WTC11 (cell line): ENCODE data around the gene PDPK1. TPM values are rescaled to one million over a fixed set of nuclear protein-coding genes. Genes with fewer than 3 reads are reported as not detected.

Experiments
- ATAC-seq: fragments of 200-7000 bp; cut with Tn5 transposase; 2 replicates; pipeline ENCODE4 v1.10.0; 2021; ENCODE audit warnings: mild to moderate bottlenecking, moderate library complexity
- CTCF ChIA-PET: fragments of 300-600 bp; sonication (Branson Sonifier 250); formaldehyde crosslinking; loops from one replicate; lab custom pipeline; 2021; ENCODE audit warnings: antibody characterized with exemption; lab: Charles Lee
- POLR2A ChIA-PET: fragments of 350-600 bp; sonication (Branson Sonifier 250); formaldehyde crosslinking; loops from one replicate; lab custom pipeline; 2021; ENCODE audit warnings: antibody characterized with exemption; lab: Charles Lee
- DNase-seq: peaks from one replicate; pipeline ENCODE4 v3.0.0; 2021; ENCODE audit warnings: low spot score
- H3K27ac Mint-ChIP-seq: 2 replicates; pipeline ENCODE4 v1.8.0; 2021; ENCODE audit warnings: mixed read lengths
- H3K27me3 Mint-ChIP-seq: 2 replicates; pipeline ENCODE4 v1.8.0; 2021; ENCODE audit warnings: low read depth, mild to moderate bottlenecking, moderate library complexity, mixed read lengths
- H3K36me3 Mint-ChIP-seq: 2 replicates; pipeline ENCODE4 v1.8.0; 2021; ENCODE audit warnings: mixed read lengths
- H3K4me1 Mint-ChIP-seq: 2 replicates; pipeline ENCODE4 v1.8.0; 2022; ENCODE audit warnings: mixed read lengths
- H3K4me3 Mint-ChIP-seq: 2 replicates; pipeline ENCODE4 v1.8.0; 2021; ENCODE audit warnings: mild to moderate bottlenecking, moderate library complexity, mixed read lengths
- H3K9me3 Mint-ChIP-seq: 2 replicates; pipeline ENCODE4 v1.8.0; 2021; ENCODE audit warnings: mixed read lengths
- CBFB ChIP-seq: sonication (generic); formaldehyde crosslinking; IDR thresholded peaks from 2 replicates; pipeline ENCODE4 v1.8.1; 2022; ENCODE audit warnings: mild to moderate bottlenecking, low read depth, missing genetic modification reagents
- ESRRA ChIP-seq: sonication (generic); formaldehyde crosslinking; IDR thresholded peaks from 2 replicates; pipeline ENCODE4 v1.8.1; 2022; ENCODE audit warnings: mild to moderate bottlenecking, missing genetic modification reagents, borderline replicate concordance
- ETV6 ChIP-seq: sonication (generic); formaldehyde crosslinking; IDR thresholded peaks from 2 replicates; pipeline ENCODE4 v1.8.1; 2022; ENCODE audit warnings: mild to moderate bottlenecking, missing genetic modification reagents
- FOXK1 ChIP-seq: sonication (generic); formaldehyde crosslinking; IDR thresholded peaks from 2 replicates; pipeline ENCODE4 v1.8.0; 2022; ENCODE audit warnings: mild to moderate bottlenecking, moderate library complexity, missing genetic modification reagents
- GABPB1 ChIP-seq: sonication (generic); formaldehyde crosslinking; IDR thresholded peaks from 2 replicates; pipeline ENCODE4 v1.8.1; 2023; ENCODE audit warnings: mild to moderate bottlenecking, missing genetic modification reagents
- HMGA2 ChIP-seq: fragments of 250-450 bp; sonication (Bioruptor Pico); IDR thresholded peaks from 2 replicates; pipeline ENCODE4 v1.4.0; 2021; ENCODE audit warnings: mild to moderate bottlenecking, moderate library complexity
- MYBL2 ChIP-seq: sonication (generic); formaldehyde crosslinking; IDR thresholded peaks from 2 replicates; pipeline ENCODE4 v1.8.1; 2023; ENCODE audit warnings: mild to moderate bottlenecking, moderate library complexity, missing genetic modification reagents
- PRRX2 ChIP-seq: fragments of 250-450 bp; sonication (Bioruptor Pico); IDR thresholded peaks from 2 replicates; pipeline ENCODE4 v1.8.0; 2021; ENCODE audit warnings: mild to moderate bottlenecking
- RELA ChIP-seq: sonication (generic); formaldehyde crosslinking; IDR thresholded peaks from 2 replicates; pipeline ENCODE4 v1.8.1; 2022; ENCODE audit warnings: missing genetic modification reagents, mild to moderate bottlenecking, borderline replicate concordance
- SMAD4 ChIP-seq: sonication (generic); formaldehyde crosslinking; IDR thresholded peaks from 2 replicates; pipeline ENCODE4 v1.8.0; 2022; ENCODE audit warnings: mild to moderate bottlenecking, missing genetic modification reagents
- SOX15 ChIP-seq: fragments of 250-450 bp; sonication (Bioruptor Pico); IDR thresholded peaks from 2 replicates; pipeline ENCODE4 v1.9.0; 2021; ENCODE audit warnings: mild to moderate bottlenecking
- TCF7 ChIP-seq: sonication (generic); formaldehyde crosslinking; IDR thresholded peaks from 2 replicates; pipeline ENCODE4 v1.8.0; 2022; ENCODE audit warnings: mild to moderate bottlenecking, low read depth, missing genetic modification reagents, moderate library complexity
- TEAD1 ChIP-seq: sonication (generic); formaldehyde crosslinking; IDR thresholded peaks from 2 replicates; pipeline ENCODE4 v1.8.0; 2022; ENCODE audit warnings: mild to moderate bottlenecking, missing genetic modification reagents
- ZNF121 ChIP-seq: sonication (generic); formaldehyde crosslinking; IDR thresholded peaks from 2 replicates; pipeline ENCODE4 v1.8.0; 2023; ENCODE audit warnings: missing genetic modification reagents
- ZNF219 ChIP-seq: sonication (generic); formaldehyde crosslinking; IDR thresholded peaks from 2 replicates; pipeline ENCODE4 v1.8.0; 2023; ENCODE audit warnings: missing genetic modification reagents, mild to moderate bottlenecking, borderline replicate concordance
- ZNF396 ChIP-seq: fragments of 250-450 bp; sonication (Bioruptor Pico); IDR thresholded peaks from 2 replicates; pipeline ENCODE4 v1.8.0; 2021; ENCODE audit warnings: mild to moderate bottlenecking, moderate library complexity, borderline replicate concordance
- total RNA-seq: library from RNA; stranded (reverse); gene quantifications from 3 replicates; pipeline ENCODE4 v1.2.3, GENCODE V29; 2021
- TF ChIP-seq, protein P1 (sequence below): sonication (generic); formaldehyde crosslinking; IDR thresholded peaks from 2 replicates; pipeline ENCODE4 v1.8.0; 2022; ENCODE audit warnings: mild to moderate bottlenecking, missing genetic modification reagents
- TF ChIP-seq, protein P2 (sequence below): fragments of 250-450 bp; sonication (Bioruptor Pico); IDR thresholded peaks from 2 replicates; pipeline ENCODE4 v1.9.0; 2021; ENCODE audit warnings: moderate library complexity, mild to moderate bottlenecking, inconsistent platforms, borderline replicate concordance
- TF ChIP-seq, protein P3 (sequence below): sonication (generic); formaldehyde crosslinking; IDR thresholded peaks from 2 replicates; pipeline ENCODE4 v1.8.1; 2023; ENCODE audit warnings: mild to moderate bottlenecking, missing genetic modification reagents, borderline replicate concordance
- TF ChIP-seq, protein P4 (sequence below): fragments of 250-450 bp; sonication (Bioruptor Pico); IDR thresholded peaks from 2 replicates; pipeline ENCODE4 v1.9.0; 2021; ENCODE audit warnings: mild to moderate bottlenecking, borderline replicate concordance
- TF ChIP-seq, protein P5 (sequence below): fragments of 250-450 bp; sonication (Bioruptor Pico); IDR thresholded peaks from 2 replicates; pipeline ENCODE4 v1.9.0; 2021; ENCODE audit warnings: mild to moderate bottlenecking

PDPK1 gene
- total RNA-seq, 1 experiment from 2014 or later = 31.4 TPM

DNA sequence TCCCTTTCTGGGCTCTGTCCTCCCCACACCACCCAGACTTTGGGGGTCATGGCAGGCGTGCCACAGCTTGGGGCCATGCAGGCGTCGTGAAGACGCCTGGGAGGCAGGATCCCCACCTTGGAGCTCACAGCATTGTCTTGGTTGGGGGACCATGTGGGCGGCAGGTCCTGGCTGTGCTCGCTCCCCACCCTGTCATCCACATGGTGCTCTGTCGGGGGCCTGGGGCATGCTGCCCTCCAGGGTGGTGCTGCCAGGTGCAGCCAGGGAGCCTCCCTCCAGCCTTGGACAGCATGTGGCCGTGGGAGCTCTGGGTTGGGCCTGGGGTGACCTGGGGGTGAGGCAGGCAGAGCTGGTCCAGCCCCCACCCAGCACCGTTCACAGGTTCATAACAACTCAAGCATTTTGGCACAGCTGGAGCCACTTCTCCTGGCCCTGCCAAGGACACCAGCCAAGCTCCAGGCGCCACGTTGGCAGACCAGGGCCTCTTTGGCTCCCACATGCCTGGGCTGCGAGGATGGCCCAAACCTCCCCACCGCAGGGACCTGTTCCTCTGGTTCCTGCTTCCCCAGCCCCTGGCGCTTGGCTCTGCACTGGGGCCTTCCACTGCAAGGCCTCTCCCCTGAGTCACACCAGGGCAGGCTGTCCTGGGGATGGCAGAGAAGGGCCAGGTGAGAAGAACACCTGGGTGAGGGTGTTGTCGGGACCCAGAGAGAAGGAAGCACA, 39.1 kb upstream of the PDPK1 start (continued):
- TF ChIP-seq ZNF219 (CRISPR knock-in tag) (no peak), FOXK1 (CRISPR knock-in tag) (no peak)

DNA sequence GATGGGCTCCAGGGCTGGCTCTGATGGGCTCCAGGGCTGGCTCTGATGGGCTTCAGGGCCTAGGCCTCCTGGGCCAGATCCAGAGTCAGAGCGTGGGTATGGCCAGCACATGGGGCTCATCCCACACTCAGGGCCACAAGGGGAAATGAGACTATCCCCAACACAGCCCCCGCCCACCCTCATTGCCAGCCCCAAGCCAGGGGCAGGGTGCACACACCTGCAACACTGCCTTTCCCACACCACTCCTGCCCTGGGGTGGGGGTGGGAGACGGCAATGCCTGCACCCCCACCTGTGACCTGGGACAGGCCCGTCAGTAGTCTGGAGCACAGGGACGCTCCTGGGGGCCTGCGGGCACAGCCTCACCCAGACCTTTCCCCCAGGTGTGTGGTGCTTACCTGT, 38.4 kb upstream of the PDPK1 start:
- Mint-ChIP-seq H3K4me1 (peaks cover 4% of the 10 kb centered on the region), H3K9me3 (no peaks in the 10 kb centered on the region)
- POLR2A ChIA-PET = no interaction called here

DNA sequence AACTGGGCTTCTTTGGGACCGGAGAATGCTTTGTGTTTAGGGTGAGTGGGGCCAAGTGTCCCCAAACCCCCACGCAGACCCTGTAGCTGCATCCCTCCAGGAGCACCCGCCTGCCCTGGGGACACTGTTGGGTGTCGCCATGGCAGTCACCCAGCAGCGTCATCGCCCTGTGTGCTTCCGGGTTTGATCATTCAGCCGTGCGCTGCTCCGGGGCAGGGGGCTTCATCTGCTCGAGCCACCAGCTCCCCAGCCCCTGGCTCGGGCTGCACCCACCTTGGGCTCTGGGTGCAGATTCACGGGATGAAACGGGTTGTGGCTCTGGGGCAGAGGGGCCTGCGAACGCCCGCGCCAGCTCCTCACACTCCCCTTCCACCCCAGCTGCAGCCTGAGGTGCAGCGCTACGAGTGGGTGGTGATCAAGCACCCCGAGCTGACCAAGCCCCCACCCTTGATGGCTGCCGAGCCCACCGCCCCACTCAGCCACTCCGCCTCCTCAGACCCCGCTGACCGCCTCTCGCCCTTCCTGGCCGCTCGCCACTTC, 37.9 kb upstream of the PDPK1 start:
- Mint-ChIP-seq H3K4me3 (no peak overlapping the region), H3K36me3 (peaks cover 5% of the 10 kb centered on the region), H3K27ac (no peak overlapping the region), H3K9me3 (no peaks in the 10 kb centered on the region), H3K4me1 (peaks cover 4% of the 10 kb centered on the region), H3K27me3 (no peaks in the 10 kb centered on the region)
- ChIA-PET CTCF (interaction anchor here (1.9 to 3.5 kb wide), 6 partner anchors 10 to 305 kb away, joined by 8 to 57 read pairs (median 26); partner anchors contain the start of genes CCNF, ECI1 and TBC1D24), POLR2A (no interaction called here)
- ATAC-seq (no peak), DNase-seq (no peak)
- no peak for TF ChIP-seq CBFB (CRISPR knock-in tag)
- no peak for TF ChIP-seq TEAD1 (CRISPR knock-in tag)
- TF ChIP-seq PRRX2 (CRISPR knock-in tag) = no peak
- TF ChIP-seq, protein P1, sequence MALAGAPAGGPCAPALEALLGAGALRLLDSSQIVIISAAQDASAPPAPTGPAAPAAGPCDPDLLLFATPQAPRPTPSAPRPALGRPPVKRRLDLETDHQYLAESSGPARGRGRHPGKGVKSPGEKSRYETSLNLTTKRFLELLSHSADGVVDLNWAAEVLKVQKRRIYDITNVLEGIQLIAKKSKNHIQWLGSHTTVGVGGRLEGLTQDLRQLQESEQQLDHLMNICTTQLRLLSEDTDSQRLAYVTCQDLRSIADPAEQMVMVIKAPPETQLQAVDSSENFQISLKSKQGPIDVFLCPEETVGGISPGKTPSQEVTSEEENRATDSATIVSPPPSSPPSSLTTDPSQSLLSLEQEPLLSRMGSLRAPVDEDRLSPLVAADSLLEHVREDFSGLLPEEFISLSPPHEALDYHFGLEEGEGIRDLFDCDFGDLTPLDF (CRISPR knock-in tag) = no peak
- no peak for TF ChIP-seq SMAD4 (CRISPR knock-in tag)
- TF ChIP-seq ETV6 (CRISPR knock-in tag) = no peak
- no peak for TF ChIP-seq SOX15 (CRISPR knock-in tag)
- TF ChIP-seq, protein P2, sequence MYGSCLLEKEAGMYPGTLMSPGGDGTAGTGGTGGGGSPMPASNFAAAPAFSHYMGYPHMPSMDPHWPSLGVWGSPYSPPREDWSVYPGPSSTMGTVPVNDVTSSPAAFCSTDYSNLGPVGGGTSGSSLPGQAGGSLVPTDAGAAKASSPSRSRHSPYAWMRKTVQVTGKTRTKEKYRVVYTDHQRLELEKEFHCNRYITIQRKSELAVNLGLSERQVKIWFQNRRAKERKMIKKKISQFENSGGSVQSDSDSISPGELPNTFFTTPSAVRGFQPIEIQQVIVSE (CRISPR knock-in tag) = no peak
- TF ChIP-seq ZNF396 (CRISPR knock-in tag) = no peak

More for the DNA sequence above, 38.4 kb upstream of the PDPK1 start:
- Mint-ChIP-seq H3K36me3 (peaks cover 5% of the 10 kb centered on the region), H3K27me3 (no peaks in the 10 kb centered on the region), H3K27ac (no peak overlapping the region), H3K4me3 (no peak overlapping the region)
- TF ChIP-seq MYBL2 (CRISPR knock-in tag) (no peak), GABPB1 (no peak), TEAD1 (CRISPR knock-in tag) (no peak), ZNF121 (no peak), HMGA2 (CRISPR knock-in tag) (no peak), FOXK1 (CRISPR knock-in tag) (no peak), RELA (no peak), ESRRA (CRISPR knock-in tag) (no peak), TCF7 (CRISPR knock-in tag) (no peak)
- TF ChIP-seq, protein P3, sequence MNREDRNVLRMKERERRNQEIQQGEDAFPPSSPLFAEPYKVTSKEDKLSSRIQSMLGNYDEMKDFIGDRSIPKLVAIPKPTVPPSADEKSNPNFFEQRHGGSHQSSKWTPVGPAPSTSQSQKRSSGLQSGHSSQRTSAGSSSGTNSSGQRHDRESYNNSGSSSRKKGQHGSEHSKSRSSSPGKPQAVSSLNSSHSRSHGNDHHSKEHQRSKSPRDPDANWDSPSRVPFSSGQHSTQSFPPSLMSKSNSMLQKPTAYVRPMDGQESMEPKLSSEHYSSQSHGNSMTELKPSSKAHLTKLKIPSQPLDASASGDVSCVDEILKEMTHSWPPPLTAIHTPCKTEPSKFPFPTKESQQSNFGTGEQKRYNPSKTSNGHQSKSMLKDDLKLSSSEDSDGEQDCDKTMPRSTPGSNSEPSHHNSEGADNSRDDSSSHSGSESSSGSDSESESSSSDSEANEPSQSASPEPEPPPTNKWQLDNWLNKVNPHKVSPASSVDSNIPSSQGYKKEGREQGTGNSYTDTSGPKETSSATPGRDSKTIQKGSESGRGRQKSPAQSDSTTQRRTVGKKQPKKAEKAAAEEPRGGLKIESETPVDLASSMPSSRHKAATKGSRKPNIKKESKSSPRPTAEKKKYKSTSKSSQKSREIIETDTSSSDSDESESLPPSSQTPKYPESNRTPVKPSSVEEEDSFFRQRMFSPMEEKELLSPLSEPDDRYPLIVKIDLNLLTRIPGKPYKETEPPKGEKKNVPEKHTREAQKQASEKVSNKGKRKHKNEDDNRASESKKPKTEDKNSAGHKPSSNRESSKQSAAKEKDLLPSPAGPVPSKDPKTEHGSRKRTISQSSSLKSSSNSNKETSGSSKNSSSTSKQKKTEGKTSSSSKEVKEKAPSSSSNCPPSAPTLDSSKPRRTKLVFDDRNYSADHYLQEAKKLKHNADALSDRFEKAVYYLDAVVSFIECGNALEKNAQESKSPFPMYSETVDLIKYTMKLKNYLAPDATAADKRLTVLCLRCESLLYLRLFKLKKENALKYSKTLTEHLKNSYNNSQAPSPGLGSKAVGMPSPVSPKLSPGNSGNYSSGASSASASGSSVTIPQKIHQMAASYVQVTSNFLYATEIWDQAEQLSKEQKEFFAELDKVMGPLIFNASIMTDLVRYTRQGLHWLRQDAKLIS (CRISPR knock-in tag) = no peak
- TF ChIP-seq, protein P4, sequence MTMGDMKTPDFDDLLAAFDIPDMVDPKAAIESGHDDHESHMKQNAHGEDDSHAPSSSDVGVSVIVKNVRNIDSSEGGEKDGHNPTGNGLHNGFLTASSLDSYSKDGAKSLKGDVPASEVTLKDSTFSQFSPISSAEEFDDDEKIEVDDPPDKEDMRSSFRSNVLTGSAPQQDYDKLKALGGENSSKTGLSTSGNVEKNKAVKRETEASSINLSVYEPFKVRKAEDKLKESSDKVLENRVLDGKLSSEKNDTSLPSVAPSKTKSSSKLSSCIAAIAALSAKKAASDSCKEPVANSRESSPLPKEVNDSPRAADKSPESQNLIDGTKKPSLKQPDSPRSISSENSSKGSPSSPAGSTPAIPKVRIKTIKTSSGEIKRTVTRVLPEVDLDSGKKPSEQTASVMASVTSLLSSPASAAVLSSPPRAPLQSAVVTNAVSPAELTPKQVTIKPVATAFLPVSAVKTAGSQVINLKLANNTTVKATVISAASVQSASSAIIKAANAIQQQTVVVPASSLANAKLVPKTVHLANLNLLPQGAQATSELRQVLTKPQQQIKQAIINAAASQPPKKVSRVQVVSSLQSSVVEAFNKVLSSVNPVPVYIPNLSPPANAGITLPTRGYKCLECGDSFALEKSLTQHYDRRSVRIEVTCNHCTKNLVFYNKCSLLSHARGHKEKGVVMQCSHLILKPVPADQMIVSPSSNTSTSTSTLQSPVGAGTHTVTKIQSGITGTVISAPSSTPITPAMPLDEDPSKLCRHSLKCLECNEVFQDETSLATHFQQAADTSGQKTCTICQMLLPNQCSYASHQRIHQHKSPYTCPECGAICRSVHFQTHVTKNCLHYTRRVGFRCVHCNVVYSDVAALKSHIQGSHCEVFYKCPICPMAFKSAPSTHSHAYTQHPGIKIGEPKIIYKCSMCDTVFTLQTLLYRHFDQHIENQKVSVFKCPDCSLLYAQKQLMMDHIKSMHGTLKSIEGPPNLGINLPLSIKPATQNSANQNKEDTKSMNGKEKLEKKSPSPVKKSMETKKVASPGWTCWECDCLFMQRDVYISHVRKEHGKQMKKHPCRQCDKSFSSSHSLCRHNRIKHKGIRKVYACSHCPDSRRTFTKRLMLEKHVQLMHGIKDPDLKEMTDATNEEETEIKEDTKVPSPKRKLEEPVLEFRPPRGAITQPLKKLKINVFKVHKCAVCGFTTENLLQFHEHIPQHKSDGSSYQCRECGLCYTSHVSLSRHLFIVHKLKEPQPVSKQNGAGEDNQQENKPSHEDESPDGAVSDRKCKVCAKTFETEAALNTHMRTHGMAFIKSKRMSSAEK (CRISPR knock-in tag) = no peak
- TF ChIP-seq, protein P5, sequence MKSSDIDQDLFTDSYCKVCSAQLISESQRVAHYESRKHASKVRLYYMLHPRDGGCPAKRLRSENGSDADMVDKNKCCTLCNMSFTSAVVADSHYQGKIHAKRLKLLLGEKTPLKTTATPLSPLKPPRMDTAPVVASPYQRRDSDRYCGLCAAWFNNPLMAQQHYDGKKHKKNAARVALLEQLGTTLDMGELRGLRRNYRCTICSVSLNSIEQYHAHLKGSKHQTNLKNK (CRISPR knock-in tag) = no peak
- CTCF ChIA-PET = interaction anchor here (2.2 kb wide), 1 partner anchor 10 kb away, joined by 8 read pairs; no protein-coding TSS in a partner anchor
- DNase-seq (no peak), ATAC-seq (no peak)
